ENCODE data around the gene TRIM27.

Gene TRIM27

GRCh38 chr6:28948782-28949486 is 25.1 kb upstream of the TRIM27 start:
- H3K36me3 ChIP-seq (ENCODE audit: control insufficient read depth, insufficient read depth, low read length) = no peaks in the 10 kb centered on the region
- TF ChIP-seq, protein P1, sequence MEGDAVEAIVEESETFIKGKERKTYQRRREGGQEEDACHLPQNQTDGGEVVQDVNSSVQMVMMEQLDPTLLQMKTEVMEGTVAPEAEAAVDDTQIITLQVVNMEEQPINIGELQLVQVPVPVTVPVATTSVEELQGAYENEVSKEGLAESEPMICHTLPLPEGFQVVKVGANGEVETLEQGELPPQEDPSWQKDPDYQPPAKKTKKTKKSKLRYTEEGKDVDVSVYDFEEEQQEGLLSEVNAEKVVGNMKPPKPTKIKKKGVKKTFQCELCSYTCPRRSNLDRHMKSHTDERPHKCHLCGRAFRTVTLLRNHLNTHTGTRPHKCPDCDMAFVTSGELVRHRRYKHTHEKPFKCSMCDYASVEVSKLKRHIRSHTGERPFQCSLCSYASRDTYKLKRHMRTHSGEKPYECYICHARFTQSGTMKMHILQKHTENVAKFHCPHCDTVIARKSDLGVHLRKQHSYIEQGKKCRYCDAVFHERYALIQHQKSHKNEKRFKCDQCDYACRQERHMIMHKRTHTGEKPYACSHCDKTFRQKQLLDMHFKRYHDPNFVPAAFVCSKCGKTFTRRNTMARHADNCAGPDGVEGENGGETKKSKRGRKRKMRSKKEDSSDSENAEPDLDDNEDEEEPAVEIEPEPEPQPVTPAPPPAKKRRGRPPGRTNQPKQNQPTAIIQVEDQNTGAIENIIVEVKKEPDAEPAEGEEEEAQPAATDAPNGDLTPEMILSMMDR (IDR thresholded peaks at IDR 0.05; ENCODE audit: insufficient read depth, low read length, poor library complexity, severe bottlenecking) = no peak
- H3K4me3 ChIP-seq (replicated peaks; ENCODE audit: low read depth, low read length) = no peak overlapping the region
- no peaks in the 10 kb centered on the region for H3K27me3 ChIP-seq (replicated peaks; ENCODE audit: control insufficient read depth, insufficient read depth, low read length)
- no peak for DNase-seq (ENCODE audit: extremely low read depth, insufficient read length)

- TF ChIP-seq, protein P1 (IDR thresholded peaks at IDR 0.05; ENCODE audit: insufficient read depth, low read length, poor library complexity, severe bottlenecking) = no peak
- no peak overlapping the region for H3K4me3 ChIP-seq (replicated peaks; ENCODE audit: low read depth, low read length)
- no peaks in the 10 kb centered on the region for H3K27me3 ChIP-seq (replicated peaks; ENCODE audit: control insufficient read depth, insufficient read depth, low read length)
- no peak for DNase-seq (ENCODE audit: extremely low read depth, insufficient read length)
- H3K36me3 ChIP-seq (ENCODE audit: control insufficient read depth, insufficient read depth, low read length) = no peaks in the 10 kb centered on the region
Measured at GRCh38 chr6:28947831-28948270, 24.1 kb upstream of the TRIM27 start.

- Histone ChIP-seq H3K4me3 (replicated peaks; ENCODE audit: low read depth, low read length) (no peak overlapping the region), H3K27me3 (replicated peaks; ENCODE audit: control insufficient read depth, insufficient read depth, low read length) (no peaks in the 10 kb centered on the region), H3K36me3 (ENCODE audit: control insufficient read depth, insufficient read depth, low read length) (no peaks in the 10 kb centered on the region)
- TF ChIP-seq, protein P1 (IDR thresholded peaks at IDR 0.05; ENCODE audit: insufficient read depth, low read length, poor library complexity, severe bottlenecking) = no peak
- DNase-seq (ENCODE audit: extremely low read depth, insufficient read length) = no peak
Measured at GRCh38 chr6:28947067-28947765, 23.4 kb upstream of the TRIM27 start.

GRCh38 chr6:28945349-28945748 is 21.6 kb upstream of the TRIM27 start:
- TF ChIP-seq, protein P1 (IDR thresholded peaks at IDR 0.05; ENCODE audit: insufficient read depth, low read length, poor library complexity, severe bottlenecking) = no peak
- Histone ChIP-seq H3K27me3 (replicated peaks; ENCODE audit: control insufficient read depth, insufficient read depth, low read length) (no peaks in the 10 kb centered on the region), H3K36me3 (ENCODE audit: control insufficient read depth, insufficient read depth, low read length) (no peaks in the 10 kb centered on the region), H3K4me3 (replicated peaks; ENCODE audit: low read depth, low read length) (no peak overlapping the region)
- no peak for DNase-seq (ENCODE audit: extremely low read depth, insufficient read length)

DNA sequence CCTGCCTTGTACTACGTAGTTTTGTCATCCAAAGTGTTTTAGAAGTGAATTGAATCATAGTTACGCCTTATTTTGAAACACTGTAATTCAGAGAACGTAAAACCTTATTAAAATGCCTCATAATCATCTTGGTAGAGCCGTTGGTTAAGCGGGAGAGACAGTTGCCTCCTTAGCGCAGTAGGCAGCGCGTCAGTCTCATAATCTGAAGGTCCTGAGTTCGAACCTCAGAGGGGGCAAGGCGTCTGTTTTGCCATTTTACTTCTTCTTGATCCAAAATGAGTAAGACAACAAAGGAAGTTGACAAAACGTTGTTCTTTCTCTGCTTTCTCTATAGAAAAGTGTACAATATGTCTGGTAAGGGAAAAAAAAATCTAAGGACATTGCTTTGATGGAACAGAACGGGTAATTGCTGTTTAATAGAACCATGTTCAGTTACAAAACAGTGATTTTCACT is 20.7 kb upstream of the TRIM27 start:
- no peaks in the 10 kb centered on the region for H3K27me3 ChIP-seq (replicated peaks; ENCODE audit: control insufficient read depth, insufficient read depth, low read length)
- H3K36me3 ChIP-seq (ENCODE audit: control insufficient read depth, insufficient read depth, low read length) = no peaks in the 10 kb centered on the region
- H3K4me3 ChIP-seq (replicated peaks; ENCODE audit: low read depth, low read length) = peak overlapping the region; percentile 65
- TF ChIP-seq, protein P1 (IDR thresholded peaks at IDR 0.05; ENCODE audit: insufficient read depth, low read length, poor library complexity, severe bottlenecking) = no peak
- DNase-seq (ENCODE audit: extremely low read depth, insufficient read length) = peak; percentile 60

Measured in GM06990 (cell line).